Small intestine (tissue), 7 donors: ENCODE results near the gene LRCH4. TPM values are rescaled to one million over a fixed set of nuclear protein-coding genes. Genes with fewer than 3 reads are reported as not detected.

Experiments
- DNase-seq, 2 donors: peaks; one replicate each; pipeline versions ENCODE4 v3.0.0 to v3.0.0-alpha.2; 2013
- FAIRE-seq: peaks from 2 replicates; lab custom pipeline; 2012; peaks lifted over from hg19 to GRCh38; lab: Jason Lieb, UNC
- H3K27ac ChIP-seq, 3 donors: one replicate each; pipeline ENCODE4 v1.5.1; 2013; ENCODE audit warnings: low read length in 2 of 3, mild to moderate bottlenecking in 2 of 3, control low read depth in 1 of 3, inconsistent platforms in 1 of 3, low read depth in 1 of 3, moderate library complexity in 1 of 3
- H3K27me3 ChIP-seq, 3 donors: one replicate each; pipeline ENCODE4 v1.6.1; 2013; ENCODE audit warnings: low read length in 3 of 3, inconsistent platforms in 1 of 3; ENCODE audit not compliant: control insufficient read depth in 3 of 3, insufficient read depth in 3 of 3
- H3K36me3 ChIP-seq, 3 donors: one replicate each; pipeline ENCODE4 v1.6.1; 2013; ENCODE audit warnings: low read length in 3 of 3, inconsistent platforms in 1 of 3, low read depth in 1 of 3, mild to moderate bottlenecking in 1 of 3, moderate library complexity in 1 of 3; ENCODE audit not compliant: control insufficient read depth in 3 of 3, insufficient read depth in 2 of 3
- H3K4me1 ChIP-seq, 3 donors: one replicate each; pipeline ENCODE4 v1.6.1; 2013; ENCODE audit warnings: low read length in 2 of 3, inconsistent platforms in 1 of 3, low read depth in 1 of 3, mild to moderate bottlenecking in 1 of 3, moderate library complexity in 1 of 3; ENCODE audit not compliant: control insufficient read depth in 3 of 3, insufficient read depth in 2 of 3
- H3K4me3 ChIP-seq, 3 donors: one replicate each; pipeline ENCODE4 v1.5.1; 2013; ENCODE audit warnings: low read length in 3 of 3, control low read depth in 1 of 3, inconsistent platforms in 1 of 3, low read depth in 1 of 3, mild to moderate bottlenecking in 1 of 3, moderate library complexity in 1 of 3
- H3K9me3 ChIP-seq, 2 donors: one replicate each; pipeline ENCODE4 v1.6.1; 2013; ENCODE audit warnings: low read depth in 1 of 2, low read length in 1 of 2; ENCODE audit not compliant: control insufficient read depth in 2 of 2, insufficient read depth in 1 of 2
- WGBS, 3 donors: extraction: QIAGEN DNeasy Blood & Tissue Kit; methylation state at CpG; one replicate each; pipeline ENCODE4 v1.1.7; 2013; 5-methylcytosine and 5-hydroxymethylcytosine counted together
- polyA plus RNA-seq, 4 donors: library from polyadenylated mRNA; stranded (reverse) in 3 of 4; unstranded in 1 of 4; fragments of 200-250 nt in 3 of 4; fragments of 120-200 nt in 1 of 4; gene quantifications; one replicate each; pipeline versions ENCODE4 v1.2.1 to v1.2.3, GENCODE V29; 2013
- donor health status: healthy with polysubstance abuse.
- donor health status: control.
- donor health status: control.
- donor health status: Bipolar disorder and iron deficiency.
- donor health status: healthy.

The LRCH4 gene
- polyA plus RNA-seq, 4 donors, result 33.4 to 111 (median 55.1) TPM

- no peaks in the 10 kb centered on the region for H3K27me3 ChIP-seq
- no peak overlapping the region for H3K27ac ChIP-seq
- peaks cover 0 to 70% (median 4%) of the 10 kb centered on the region in 3 donors for H3K36me3 ChIP-seq
- H3K9me3 ChIP-seq, result no peaks in the 10 kb centered on the region
- FAIRE-seq, result no peak
- H3K4me3 ChIP-seq, result no peak overlapping the region
- WGBS, 3 donors, result 37 to 44% (median 42%) methylated on average over 12 of the region's 12 CpGs
- DNase-seq, result peak; percentile 71 to 79
- peaks cover 3 to 15% (median 12%) of the 10 kb centered on the region in 3 donors for H3K4me1 ChIP-seq
Measured at GRCh38 chr7:100563809-100564400, 22.0 kb downstream of the LRCH4 start.

GRCh38 chr7:100563100-100563564 lies 22.8 kb downstream of the LRCH4 start:
- DNase-seq (no peak), FAIRE-seq (no peak)
- H3K27me3 ChIP-seq, result no peaks in the 10 kb centered on the region
- H3K4me1 ChIP-seq, result peaks cover 0 to 8% (median 5%) of the 10 kb centered on the region in 3 donors
- peaks cover 0 to 75% (median 4%) of the 10 kb centered on the region in 3 donors for H3K36me3 ChIP-seq
- no peak overlapping the region for H3K4me3 ChIP-seq
- no peak overlapping the region for H3K27ac ChIP-seq
- no peaks in the 10 kb centered on the region for H3K9me3 ChIP-seq
- WGBS, 3 donors, result 93 to 97% (median 93%) methylated on average over 8 of the region's 8 CpGs

GRCh38 chr7:100562195-100563099 lies 23.5 kb downstream of the LRCH4 start:
- Histone ChIP-seq H3K4me3 (no peak overlapping the region), H3K9me3 (no peaks in the 10 kb centered on the region), H3K27ac (no peak overlapping the region), H3K27me3 (no peaks in the 10 kb centered on the region), H3K4me1 (peaks cover 0 to 2% (median 0%) of the 10 kb centered on the region in 3 donors), H3K36me3 (peaks cover 0 to 77% (median 4%) of the 10 kb centered on the region in 3 donors)
- DNase-seq (no peak), FAIRE-seq (no peak)
- 91 to 93% (median 92%) methylated on average over 24 to 26 of the region's 26 CpGs for WGBS, 3 donors

GRCh38 chr7:100561491-100562194 lies 24.3 kb downstream of the LRCH4 start:
- no peak overlapping the region for H3K27ac ChIP-seq
- no peaks in the 10 kb centered on the region for H3K9me3 ChIP-seq
- peaks cover 0 to 76% (median 4%) of the 10 kb centered on the region in 3 donors for H3K36me3 ChIP-seq
- peaks cover 0 to 2% (median 0%) of the 10 kb centered on the region in 3 donors for H3K4me1 ChIP-seq
- H3K27me3 ChIP-seq, result no peaks in the 10 kb centered on the region
- WGBS, 3 donors, result 95 to 98% (median 96%) methylated on average over 10 to 12 of the region's 12 CpGs
- FAIRE-seq (no peak), DNase-seq (no peak)
- H3K4me3 ChIP-seq, result no peak overlapping the region

- 59 to 69% (median 64%) methylated on average over 4 of the region's 4 CpGs for WGBS, 3 donors
- peaks cover 4 to 72% (median 10%) of the 10 kb centered on the region in 3 donors for H3K36me3 ChIP-seq
- H3K4me3 ChIP-seq, result no peak overlapping the region
- FAIRE-seq, result no peak
- H3K27me3 ChIP-seq, result no peaks in the 10 kb centered on the region
- no peak for DNase-seq
- no peaks in the 10 kb centered on the region for H3K9me3 ChIP-seq
- peaks cover 0 to 13% (median 0%) of the 10 kb centered on the region in 3 donors for H3K4me1 ChIP-seq
- no peak overlapping the region for H3K27ac ChIP-seq
Measured at GRCh38 chr7:100559127-100559526, 26.8 kb downstream of the LRCH4 start.

- Histone ChIP-seq H3K27me3 (no peaks in the 10 kb centered on the region), H3K4me1 (peaks cover 0 to 13% (median 0%) of the 10 kb centered on the region in 3 donors), H3K36me3 (peaks cover 6 to 67% (median 6%) of the 10 kb centered on the region in 3 donors), H3K9me3 (no peaks in the 10 kb centered on the region), H3K27ac (no peak overlapping the region), H3K4me3 (no peak overlapping the region)
- 64 to 72% (median 67%) methylated on average over 4 of the region's 4 CpGs for WGBS, 3 donors
- DNase-seq, result no peak
- FAIRE-seq, result no peak
Measured at GRCh38 chr7:100556541-100556940, 29.4 kb downstream of the LRCH4 start.

GRCh38 chr7:100555701-100556100 lies 30.2 kb downstream of the LRCH4 start:
- H3K4me3 ChIP-seq, result no peak overlapping the region
- no peaks in the 10 kb centered on the region for H3K9me3 ChIP-seq
- 72 to 84% (median 79%) methylated on average over 5 of the region's 5 CpGs for WGBS, 3 donors
- H3K27ac ChIP-seq, result peak overlapping the region in 1 of 3 donors; percentile 73
- H3K36me3 ChIP-seq, result peaks cover 6 to 67% (median 6%) of the 10 kb centered on the region in 3 donors
- H3K27me3 ChIP-seq, result no peaks in the 10 kb centered on the region
- FAIRE-seq (no peak), DNase-seq (no peak)
- H3K4me1 ChIP-seq, result peaks cover 0 to 13% (median 0%) of the 10 kb centered on the region in 3 donors

GRCh38 chr7:100553032-100553431 lies 32.9 kb downstream of the LRCH4 start:
- Histone ChIP-seq H3K9me3 (no peaks in the 10 kb centered on the region), H3K27me3 (no peaks in the 10 kb centered on the region), H3K27ac (no peak overlapping the region), H3K36me3 (peaks cover 6 to 68% (median 11%) of the 10 kb centered on the region in 3 donors), H3K4me1 (peaks cover 0 to 12% (median 2%) of the 10 kb centered on the region in 3 donors), H3K4me3 (no peak overlapping the region)
- 89 to 100% (median 97%) methylated on average over 3 of the region's 3 CpGs for WGBS, 3 donors
- DNase-seq (no peak), FAIRE-seq (no peak)
